Glutamatergic neuron (in vitro differentiated cells): ENCODE measurements around the gene CLDN3. TPM values are rescaled to one million over a fixed set of nuclear protein-coding genes. Genes with fewer than 3 reads are reported as not detected.

Experiments used
- DNase-seq: peaks from one replicate; pipeline ENCODE4 v3.0.0; 2022
- H3K27ac Mint-ChIP-seq: one replicate; pipeline ENCODE4 v1.8.0; 2020; ENCODE audit warnings: mild to moderate bottlenecking, mixed read lengths, inconsistent platforms; ENCODE audit not compliant: unreplicated experiment
- H3K27me3 Mint-ChIP-seq: one replicate; pipeline ENCODE4 v1.8.0; 2020; ENCODE audit warnings: mild to moderate bottlenecking, moderate library complexity, mixed read lengths, inconsistent platforms; ENCODE audit not compliant: unreplicated experiment
- H3K36me3 Mint-ChIP-seq: one replicate; pipeline ENCODE4 v1.8.0; 2020; ENCODE audit warnings: mild to moderate bottlenecking, mixed read lengths, inconsistent platforms; ENCODE audit not compliant: unreplicated experiment
- H3K4me1 Mint-ChIP-seq: one replicate; pipeline ENCODE4 v1.8.0; 2020; ENCODE audit warnings: mild to moderate bottlenecking, low read depth, mixed read lengths, inconsistent platforms; ENCODE audit not compliant: unreplicated experiment
- H3K4me3 Mint-ChIP-seq: one replicate; pipeline ENCODE4 v1.8.0; 2020; ENCODE audit warnings: mild to moderate bottlenecking, mixed read lengths, inconsistent platforms; ENCODE audit not compliant: unreplicated experiment
- H3K9me3 Mint-ChIP-seq: one replicate; pipeline ENCODE4 v1.8.0; 2020; ENCODE audit warnings: mild to moderate bottlenecking, moderate library complexity, mixed read lengths, inconsistent platforms; ENCODE audit not compliant: unreplicated experiment
- CTCF ChIP-seq: fragments of 200-600 bp; sonication (generic); IDR thresholded peaks from one replicate; pipeline ENCODE4 v1.5.0; 2021; ENCODE audit not compliant: partially characterized antibody, unreplicated experiment
- total RNA-seq: library from RNA; stranded (reverse); fragmentation: NEBNext Ultra II Directional; extraction: Animal tissue kit (Norgen Biotek cat#: 25700); gene quantifications from one replicate; pipeline ENCODE4 v1.2.1, GENCODE V29; 2021; ENCODE audit not compliant: unreplicated experiment

The CLDN3 gene
- total RNA-seq, 1 donor from 2014 or later: not detected

- Mint-ChIP-seq H3K4me1 (no peaks in the 10 kb centered on the region), H3K27ac (no peak overlapping the region), H3K9me3 (peaks cover 4% of the 10 kb centered on the region), H3K27me3 (peaks cover 6% of the 10 kb centered on the region), H3K36me3 (no peaks in the 10 kb centered on the region), H3K4me3 (no peak overlapping the region)
- peak; percentile 80 for DNase-seq
- TF ChIP-seq CTCF: peak; percentile 78
Measured at GRCh38 chr7:73734619-73735527, 35.2 kb downstream of the CLDN3 start.

GRCh38 chr7:73732397-73732796 lies 37.7 kb downstream of the CLDN3 start:
- Mint-ChIP-seq H3K27me3 (peaks cover 4% of the 10 kb centered on the region), H3K27ac (no peak overlapping the region)

GRCh38 chr7:73730485-73730884 lies 39.6 kb downstream of the CLDN3 start:
- no peak overlapping the region for H3K27ac Mint-ChIP-seq
- no peak overlapping the region for H3K4me3 Mint-ChIP-seq
- no peak for TF ChIP-seq CTCF
- H3K9me3 Mint-ChIP-seq: peaks cover 2% of the 10 kb centered on the region
- H3K4me1 Mint-ChIP-seq: no peaks in the 10 kb centered on the region
- no peaks in the 10 kb centered on the region for H3K36me3 Mint-ChIP-seq
- DNase-seq: no peak
- H3K27me3 Mint-ChIP-seq: no peaks in the 10 kb centered on the region

More at GRCh38 chr7:73732397-73732796, 37.7 kb downstream of the CLDN3 start:
- Mint-ChIP-seq H3K9me3 (peaks cover 2% of the 10 kb centered on the region), H3K4me1 (no peaks in the 10 kb centered on the region), H3K4me3 (no peak overlapping the region), H3K36me3 (no peaks in the 10 kb centered on the region)
- DNase-seq: no peak
- no peak for TF ChIP-seq CTCF

- no peak overlapping the region for H3K27ac Mint-ChIP-seq
- H3K9me3 Mint-ChIP-seq: no peaks in the 10 kb centered on the region
- no peaks in the 10 kb centered on the region for H3K4me1 Mint-ChIP-seq
- no peak for TF ChIP-seq CTCF
- no peak overlapping the region for H3K4me3 Mint-ChIP-seq
- no peaks in the 10 kb centered on the region for H3K27me3 Mint-ChIP-seq
- H3K36me3 Mint-ChIP-seq: no peaks in the 10 kb centered on the region
- no peak for DNase-seq
Measured at GRCh38 chr7:73728551-73728950, 41.5 kb downstream of the CLDN3 start.

GRCh38 chr7:73727952-73728351 lies 42.1 kb downstream of the CLDN3 start:
- H3K36me3 Mint-ChIP-seq: no peaks in the 10 kb centered on the region
- no peaks in the 10 kb centered on the region for H3K9me3 Mint-ChIP-seq
- H3K4me1 Mint-ChIP-seq: no peaks in the 10 kb centered on the region
- no peak for DNase-seq
- no peaks in the 10 kb centered on the region for H3K27me3 Mint-ChIP-seq
- no peak overlapping the region for H3K27ac Mint-ChIP-seq
- H3K4me3 Mint-ChIP-seq: no peak overlapping the region
- no peak for TF ChIP-seq CTCF
